ENCODE measurements around the gene NUP188. TPM values are rescaled to one million over a fixed set of nuclear protein-coding genes. Genes with fewer than 3 reads are reported as not detected.

Gene NUP188
- total and polyA plus RNA-seq, 2 of the 4 experiments (the other 2 are of a cell fraction) = 53.0 to 59.1 TPM

- Histone ChIP-seq H2BK15ac (ENCODE audit: low read depth, low read length) (no peak overlapping the region), H2BK120ac (ENCODE audit: low read depth, low read length) (no peak overlapping the region), H2BK5ac (ENCODE audit: low read depth, low read length, poor library complexity, severe bottlenecking) (no peak overlapping the region), H2BK20ac (ENCODE audit: low read depth, low read length) (no peak overlapping the region), H3K4ac (ENCODE audit: low read depth, low read length) (no peak overlapping the region), H3K56ac (ENCODE audit: extremely low read depth, insufficient read depth, low read length) (no peak overlapping the region), H3K9ac (ENCODE audit: low read depth, low read length) (no peak overlapping the region), H3K23ac (ENCODE audit: low read depth, low read length) (no peak overlapping the region), H3K36me3 (ENCODE audit: control insufficient read depth, insufficient read depth, low read length) (no peaks in the 10 kb centered on the region), H4K8ac (ENCODE audit: low read depth in 2 of 2, low read length in 2 of 2) (no peak overlapping the region), H4K91ac (ENCODE audit: insufficient read depth, low read depth, low read length) (no peak overlapping the region), H3K9me3 (ENCODE audit: control insufficient read depth, insufficient read depth, low read length) (no peaks in the 10 kb centered on the region), H3K27ac (ENCODE audit: insufficient read depth, low read length) (no peak overlapping the region), H2AK5ac (ENCODE audit: low read depth, low read length) (no peak overlapping the region), H3K4me1 (ENCODE audit: control insufficient read depth, insufficient read depth, low read length) (peaks cover 7% of the 10 kb centered on the region), H3K9me1 (ENCODE audit: insufficient read depth, low read length) (0 out of 2 replicates have a peak, but pooled peaks cover 5% of the 10 kb centered on the region), H2AK9ac (replicated peaks; ENCODE audit: low read depth, low read length, poor library complexity) (no peak overlapping the region), H2AFZ (replicated peaks; ENCODE audit: low read length, poor library complexity) (no peak overlapping the region), H3K27me3 (ENCODE audit: control insufficient read depth, insufficient read depth, low read length) (no peaks in the 10 kb centered on the region), H3K14ac (replicated peaks; ENCODE audit: low read depth, low read length) (no peak overlapping the region), H3K4me3 (ENCODE audit: insufficient read depth, low read depth, low read length) (no peak overlapping the region), H4K20me1 (ENCODE audit: insufficient read depth, low read length) (peaks cover 6% of the 10 kb centered on the region; the same call in 1 of the 2 replicates), H4K5ac (ENCODE audit: low read depth, low read length) (no peak overlapping the region), H3K4me2 (ENCODE audit: low read depth, low read length) (no peak overlapping the region), H3K79me1 (ENCODE audit: low read depth in 1 of 2, low read length in 2 of 2) (peaks cover 8 to 14% of the 10 kb centered on the region in 2 experiments; a peak in 3 of 4 replicates), H3K18ac (ENCODE audit: low read depth, low read length) (no peak overlapping the region)
- no peak for TF ChIP-seq USF2 (IDR thresholded peaks at IDR 0.05; ENCODE audit: low read depth, low read length)
- no peak for TF ChIP-seq NFE2L2 (IDR thresholded peaks at IDR 0.05; ENCODE audit: low read depth, low read length)
- no peak for TF ChIP-seq MAFK (IDR thresholded peaks at IDR 0.05; ENCODE audit: low read depth, low read length)
- no peak for TF ChIP-seq CEBPB (IDR thresholded peaks at IDR 0.05; ENCODE audit: low read depth, low read length)
- no peak for TF ChIP-seq RAD21 (IDR thresholded peaks at IDR 0.05; ENCODE audit: low read length)
- no peak for TF ChIP-seq CTCF (conservative IDR thresholded peaks at IDR 0.05; ENCODE audit: low read depth, low read length)
- TF ChIP-seq MAZ (IDR thresholded peaks at IDR 0.05; ENCODE audit: borderline replicate concordance, low read depth, low read length) = no peak
- TF ChIP-seq FOS (IDR thresholded peaks at IDR 0.05; ENCODE audit: low read depth, low read length) = no peak
- TF ChIP-seq SMC3 (IDR thresholded peaks at IDR 0.05; ENCODE audit: low read depth, low read length) = no peak
- TF ChIP-seq ELK1 (IDR thresholded peaks at IDR 0.05; ENCODE audit: borderline replicate concordance, low read depth, low read length) = no peak
- TF ChIP-seq CHD1 (IDR thresholded peaks at IDR 0.05; ENCODE audit: low read depth, low read length) = no peak
- no peak for TF ChIP-seq RFX5 (IDR thresholded peaks at IDR 0.05; ENCODE audit: low read depth, low read length)
- TF ChIP-seq MXI1 (IDR thresholded peaks at IDR 0.05; ENCODE audit: borderline replicate concordance, low read depth, low read length) = no peak
- TF ChIP-seq RCOR1 (IDR thresholded peaks at IDR 0.05; ENCODE audit: insufficient replicate concordance, low read length) = no peak
- no peak for TF ChIP-seq POLR2A (IDR thresholded peaks at IDR 0.05; ENCODE audit: low read depth, low read length)
- TF ChIP-seq BHLHE40 (IDR thresholded peaks at IDR 0.05; ENCODE audit: low read depth, low read length) = no peak
- in situ Hi-C loops (cut with MboI; ENCODE audit: low sequenced_read_pairs) = no loop called here
- dilution Hi-C loops (cut with HindIII; ENCODE audit: low sequenced_read_pairs, unreplicated experiment) = no loop called here
- POLR2A ChIA-PET (ENCODE audit: unreplicated experiment) = no interaction called here
- CTCF ChIA-PET = no interaction called here
- intact Hi-C loops (cut with micrococcal nuclease) = no loop called here
- 60% methylated on average over 3 of the region's 12 CpGs; no CpG with 5 or more reads in 1 of the 2 experiments for WGBS, 2 experiments (ENCODE audit: extremely low coverage in 2 of 2, insufficient read length in 1 of 2)
- no peak for DNase-seq
- BruUV-seq (replicated peaks) = no TSS peak
- ATAC-seq (ENCODE audit: low read depth) = no peak
Observed at GRCh38 chr9:129032541-129033159, 85.2 kb downstream of the NUP188 start.
